ENCODE results near the gene DLD. TPM values are rescaled to one million over a fixed set of nuclear protein-coding genes. Genes with fewer than 3 reads are reported as not detected.

The DLD gene
- total and polyA plus RNA-seq, 2 of the 8 experiments (the other 6 are each of a cell fraction or from before 2014, with no cell fraction given), result 63.7 to 88.5 TPM

GRCh38 chr7:107968449-107968848 lies 77.5 kb downstream of the DLD start:
- 96% methylated on average over 3 of the region's 3 CpGs; no CpG with 5 or more reads in 1 of the 2 experiments for WGBS, 2 experiments (ENCODE audit: extremely low coverage in 1 of 2, insufficient coverage in 1 of 2, insufficient read length in 1 of 2, insufficient replicate concordance in 2 of 2, low coverage in 1 of 2, low lambda C conversion rate in 2 of 2, missing lambda C conversion rate in 1 of 2)
- H3K27ac ChIP-seq (ENCODE audit: low read depth, low read length), result no peak overlapping the region
- CTCF ChIA-PET (ENCODE audit: partially characterized antibody), result interaction anchor here (1.0 kb wide), 1 partner anchor 35 kb away, joined by 3 read pairs; the partner anchor contains the start of gene LAMB1
- TF ChIP-seq MAX (IDR thresholded peaks at IDR 0.05) (no peak), JUN (IDR thresholded peaks at IDR 0.05; ENCODE audit: low read depth, low read length) (no peak), SP4 (IDR thresholded peaks at IDR 0.05; ENCODE audit: low read length) (no peak), CHD1 (IDR thresholded peaks at IDR 0.05; ENCODE audit: low read depth, low read length) (no peak), ZNF274 (IDR thresholded peaks at IDR 0.05; ENCODE audit: borderline replicate concordance, extremely low read depth, low read length) (no peak), CREB1 (IDR thresholded peaks at IDR 0.05) (no peak), BACH1 (IDR thresholded peaks at IDR 0.05; ENCODE audit: low read length) (no peak), CHD2 (IDR thresholded peaks at IDR 0.05; ENCODE audit: low read length) (no peak), HDAC6 (IDR thresholded peaks at IDR 0.05; ENCODE audit: low read depth, low read length) (no peak), USF2 (IDR thresholded peaks at IDR 0.05; ENCODE audit: low read length) (no peak), TBP (IDR thresholded peaks at IDR 0.05; ENCODE audit: low read depth, low read length) (no peak), EZH2 (IDR thresholded peaks at IDR 0.05; ENCODE audit: low read depth, low read length, severe bottlenecking) (no peak), PHF8 (conservative IDR thresholded peaks at IDR 0.05; ENCODE audit: low read depth, low read length) (no peak), MAFK (IDR thresholded peaks at IDR 0.05; ENCODE audit: low read depth, low read length) (no peak), CBX5 (IDR thresholded peaks at IDR 0.05; ENCODE audit: low read depth, low read length) (no peak)

More at GRCh38 chr7:107968449-107968848, 77.5 kb downstream of the DLD start:
- no peak overlapping the region for H2BK15ac ChIP-seq (ENCODE audit: low read length)
- no peaks in the 10 kb centered on the region for H3K23me2 ChIP-seq (ENCODE audit: low read depth, low read length)
- no peak overlapping the region for H3K4me3 ChIP-seq (ENCODE audit: extremely low read depth in 1 of 4, insufficient read depth in 2 of 4, low read depth in 3 of 4, low read length in 4 of 4)
- POLR2A ChIA-PET (ENCODE audit: partially characterized antibody), result interaction anchor here (0.9 kb wide), 1 partner anchor 20 kb away, joined by 6 read pairs; no protein-coding TSS in a partner anchor
- H4K91ac ChIP-seq (replicated peaks; ENCODE audit: insufficient read length, low read length), result no peak overlapping the region
- no peaks in the 10 kb centered on the region for H3K27me3 ChIP-seq (replicated peaks in 1 of 4; ENCODE audit: control insufficient read depth in 3 of 4, extremely low read depth in 1 of 4, insufficient read depth in 3 of 4, low read length in 3 of 4)
- no peak overlapping the region for H2BK120ac ChIP-seq (replicated peaks; ENCODE audit: low read depth, low read length)
- no peak overlapping the region for H3K4ac ChIP-seq (replicated peaks; ENCODE audit: insufficient read length, low read depth, low read length)
- H2AK5ac ChIP-seq (ENCODE audit: low read depth, low read length), result no peak overlapping the region
- no peak overlapping the region for H2AFZ ChIP-seq (ENCODE audit: low read length)
- H3K14ac ChIP-seq (ENCODE audit: insufficient read length), result no peak overlapping the region
- H2BK12ac ChIP-seq (ENCODE audit: low read depth, low read length), result no peak overlapping the region
- H4K20me1 ChIP-seq (replicated peaks in 1 of 2; ENCODE audit: control insufficient read depth in 1 of 2, insufficient read depth in 2 of 2, low read length in 2 of 2), result no peaks in the 10 kb centered on the region
- no peak overlapping the region for H4K8ac ChIP-seq (ENCODE audit: extremely low read depth, insufficient read depth, low read length)
- H3K4me1 ChIP-seq (replicated peaks in 1 of 4; ENCODE audit: control insufficient read depth in 3 of 4, insufficient read depth in 4 of 4, low read length in 3 of 4), result peaks cover 0 to 8% (median 6%) of the 10 kb centered on the region in 4 experiments; a peak in 4 of 7 replicates
- H3K9ac ChIP-seq (replicated peaks in 1 of 4; ENCODE audit: extremely low read depth in 1 of 4, low read depth in 3 of 4, low read length in 3 of 4), result no peak overlapping the region
- H3K56ac ChIP-seq (replicated peaks; ENCODE audit: insufficient read length, low read depth, low read length), result no peak overlapping the region
- no peaks in the 10 kb centered on the region for H3K79me2 ChIP-seq (ENCODE audit: control insufficient read depth in 1 of 2, insufficient read depth in 2 of 2, low read length in 2 of 2)
- H3K9me3 ChIP-seq (ENCODE audit: insufficient read depth in 2 of 2, low read depth in 1 of 2, low read length in 1 of 2), result no peaks in the 10 kb centered on the region
- no peak overlapping the region for H4K5ac ChIP-seq (ENCODE audit: insufficient read length, low read depth, low read length)
- no peak overlapping the region for H3K18ac ChIP-seq (ENCODE audit: extremely low read depth, low read length)
- DNase-seq (ENCODE audit: low read depth in 1 of 2, low spot score in 2 of 2) (no peak), FAIRE-seq (no peak)
- no peak overlapping the region for H3K23ac ChIP-seq (ENCODE audit: insufficient read length)
- no peaks in the 10 kb centered on the region for H3K79me1 ChIP-seq (ENCODE audit: low read depth, low read length)
- H2BK20ac ChIP-seq (ENCODE audit: low read length), result no peak overlapping the region
- no peak overlapping the region for H3K4me2 ChIP-seq (ENCODE audit: insufficient read depth in 1 of 2, low read depth in 2 of 2, low read length in 2 of 2)
- H2BK5ac ChIP-seq (ENCODE audit: low read depth, low read length), result no peak overlapping the region
- peaks cover 2 to 24% (median 8%) of the 10 kb centered on the region in 4 experiments; a peak in 4 of 8 replicates for H3K36me3 ChIP-seq (ENCODE audit: control insufficient read depth in 2 of 4, insufficient read depth in 4 of 4, low read length in 3 of 4)

Data from H1 (cell line).